ENCODE data around the gene PRDM16.

Gene PRDM16

DNA sequence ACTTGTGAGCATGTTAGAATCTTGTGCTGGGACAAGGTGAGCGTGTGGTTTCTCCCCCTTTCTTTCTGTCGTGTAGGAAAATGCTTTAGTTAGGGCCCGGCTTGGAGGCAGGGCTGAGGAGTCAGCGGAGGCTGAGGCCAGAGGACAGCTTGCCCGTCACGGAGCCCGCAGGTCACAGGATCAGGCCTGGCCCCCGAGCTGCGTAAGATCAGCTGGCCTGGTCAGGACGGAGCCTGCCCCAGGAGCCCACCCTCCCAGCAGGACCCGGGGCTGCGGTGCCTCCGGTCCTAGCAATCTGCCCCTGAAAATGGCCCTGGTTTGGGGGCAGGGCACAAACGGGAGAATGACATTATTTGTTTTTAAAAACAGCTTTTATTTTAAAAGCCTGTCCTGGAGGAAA lies 52.0 kb downstream of the PRDM16 start:
- H3K27me3 ChIP-seq (ENCODE audit: insufficient read depth, insufficient read length), result no peaks in the 10 kb centered on the region
- DNase-seq (ENCODE audit: low read depth, low spot score), result no peak
- no peaks in the 10 kb centered on the region for H3K36me3 ChIP-seq (ENCODE audit: insufficient read depth, insufficient read length, low read length)
- H3K4me1 ChIP-seq (ENCODE audit: insufficient read depth, insufficient read length), result peaks cover 11% of the 10 kb centered on the region
- TF ChIP-seq YY1 (IDR thresholded peaks at IDR 0.05; ENCODE audit: insufficient read depth, insufficient read length) (no peak), ZNF274 (IDR thresholded peaks at IDR 0.05; ENCODE audit: low read depth, low read length) (no peak), SUZ12 (IDR thresholded peaks at IDR 0.05; ENCODE audit: extremely low read depth, insufficient read depth, insufficient read length) (no peak)
- no peak overlapping the region for H3K9ac ChIP-seq (ENCODE audit: insufficient read length, low read depth)
- no peak overlapping the region for H3K4me3 ChIP-seq (ENCODE audit: insufficient read length, low read depth)
- H3K9me3 ChIP-seq (ENCODE audit: insufficient read depth, low read length), result no peaks in the 10 kb centered on the region

DNA sequence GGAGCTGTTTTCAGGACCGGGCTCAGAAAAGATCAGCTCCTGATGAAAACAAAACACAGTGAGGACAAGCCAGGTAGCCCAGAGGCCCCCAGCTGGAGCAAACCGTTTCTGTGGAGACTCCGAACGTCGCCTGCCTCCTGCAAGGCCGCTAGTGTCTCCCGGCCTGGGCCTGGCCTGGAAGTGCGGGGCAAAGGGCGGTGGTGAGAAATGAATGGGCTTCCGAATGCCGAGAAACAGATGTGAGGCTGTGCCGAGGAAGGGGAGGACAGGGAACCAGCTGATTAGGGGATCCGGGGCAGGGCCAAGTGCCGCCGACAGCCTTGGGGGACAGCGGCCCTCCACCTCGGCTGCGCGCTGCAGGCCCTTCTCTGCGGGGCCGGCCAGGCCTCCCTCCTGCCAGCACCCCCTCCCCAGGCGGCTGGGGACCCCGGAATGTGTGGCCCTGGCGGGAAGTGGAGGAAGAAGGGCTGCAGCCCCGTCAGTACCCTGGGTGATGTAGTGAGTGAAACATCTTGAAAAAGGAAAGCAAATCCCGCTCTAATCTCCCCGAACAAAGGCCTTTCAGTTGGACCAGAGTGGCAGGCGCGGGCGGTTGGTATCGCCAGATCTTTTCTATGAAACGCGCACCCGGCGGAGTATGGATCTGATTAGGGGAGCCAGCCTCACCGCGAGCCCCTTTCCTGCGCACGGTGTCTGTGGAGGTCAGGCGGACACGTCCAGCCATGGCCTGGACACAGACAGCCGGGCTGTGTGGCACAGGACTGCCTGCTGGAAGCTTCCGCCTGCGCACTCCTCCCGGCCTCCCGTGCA lies 52.6 kb downstream of the PRDM16 start:
- no peak for DNase-seq (ENCODE audit: low read depth, low spot score)
- Histone ChIP-seq H3K4me3 (ENCODE audit: insufficient read length, low read depth) (no peak overlapping the region), H3K27me3 (ENCODE audit: insufficient read depth, insufficient read length) (no peaks in the 10 kb centered on the region), H3K9ac (ENCODE audit: insufficient read length, low read depth) (no peak overlapping the region), H3K4me1 (ENCODE audit: insufficient read depth, insufficient read length) (peaks cover 11% of the 10 kb centered on the region), H3K36me3 (ENCODE audit: insufficient read depth, insufficient read length, low read length) (no peaks in the 10 kb centered on the region), H3K9me3 (ENCODE audit: insufficient read depth, low read length) (no peaks in the 10 kb centered on the region)
- TF ChIP-seq ZNF274 (IDR thresholded peaks at IDR 0.05; ENCODE audit: low read depth, low read length) (no peak), SUZ12 (IDR thresholded peaks at IDR 0.05; ENCODE audit: extremely low read depth, insufficient read depth, insufficient read length) (no peak), YY1 (IDR thresholded peaks at IDR 0.05; ENCODE audit: insufficient read depth, insufficient read length) (no peak)

DNA sequence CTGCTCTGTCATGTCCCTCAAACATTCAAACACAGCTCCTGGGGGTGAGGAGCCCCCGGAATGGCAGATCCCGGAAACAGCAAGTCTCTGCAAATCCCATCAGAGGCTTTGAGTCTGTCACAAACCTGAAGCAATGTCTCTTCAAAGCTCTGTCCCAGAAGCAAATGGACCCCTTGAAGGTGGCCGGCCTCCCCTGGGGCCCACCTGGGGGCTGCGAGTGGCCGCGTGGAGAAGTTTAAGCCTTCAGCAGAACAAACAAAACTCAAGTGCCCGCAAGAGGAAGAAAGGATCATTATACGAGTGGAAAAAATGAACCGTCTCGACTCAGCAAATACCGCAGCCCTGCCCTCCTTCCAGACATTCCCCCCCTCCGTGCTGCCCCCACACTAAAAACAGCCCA lies 53.3 kb downstream of the PRDM16 start:
- Histone ChIP-seq H3K9ac (ENCODE audit: insufficient read length, low read depth) (no peak overlapping the region), H3K4me1 (ENCODE audit: insufficient read depth, insufficient read length) (peaks cover 13% of the 10 kb centered on the region), H3K36me3 (ENCODE audit: insufficient read depth, insufficient read length, low read length) (no peaks in the 10 kb centered on the region), H3K27me3 (ENCODE audit: insufficient read depth, insufficient read length) (no peaks in the 10 kb centered on the region), H3K9me3 (ENCODE audit: insufficient read depth, low read length) (no peaks in the 10 kb centered on the region), H3K4me3 (ENCODE audit: insufficient read length, low read depth) (no peak overlapping the region)
- no peak for DNase-seq (ENCODE audit: low read depth, low spot score)
- no peak for TF ChIP-seq ZNF274 (IDR thresholded peaks at IDR 0.05; ENCODE audit: low read depth, low read length)
- no peak for TF ChIP-seq YY1 (IDR thresholded peaks at IDR 0.05; ENCODE audit: insufficient read depth, insufficient read length)
- no peak for TF ChIP-seq SUZ12 (IDR thresholded peaks at IDR 0.05; ENCODE audit: extremely low read depth, insufficient read depth, insufficient read length)

DNA sequence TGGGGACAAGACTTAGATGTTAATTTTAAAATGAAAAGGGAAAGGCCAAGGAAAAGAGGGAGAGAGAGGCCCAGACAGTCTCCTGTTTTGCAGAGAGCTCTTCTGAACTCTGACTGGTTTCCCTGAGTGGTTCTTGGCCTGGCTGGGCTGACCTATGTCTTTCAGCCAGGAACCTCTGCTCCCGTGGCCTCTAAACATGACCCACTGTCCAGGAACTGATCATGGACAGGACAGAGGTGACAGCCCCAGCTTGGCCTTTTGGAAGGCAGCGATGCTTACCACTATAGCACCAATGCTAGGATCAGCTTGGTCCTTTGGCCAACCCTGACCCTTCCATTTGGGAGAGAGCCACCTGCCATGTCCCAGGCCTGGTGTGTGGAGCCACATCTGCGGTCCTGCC lies 55.2 kb downstream of the PRDM16 start:
- TF ChIP-seq SUZ12 (IDR thresholded peaks at IDR 0.05; ENCODE audit: extremely low read depth, insufficient read depth, insufficient read length) (no peak), YY1 (IDR thresholded peaks at IDR 0.05; ENCODE audit: insufficient read depth, insufficient read length) (no peak), ZNF274 (IDR thresholded peaks at IDR 0.05; ENCODE audit: low read depth, low read length) (no peak)
- no peak overlapping the region for H3K9ac ChIP-seq (ENCODE audit: insufficient read length, low read depth)
- H3K36me3 ChIP-seq (ENCODE audit: insufficient read depth, insufficient read length, low read length), result no peaks in the 10 kb centered on the region
- no peaks in the 10 kb centered on the region for H3K9me3 ChIP-seq (ENCODE audit: insufficient read depth, low read length)
- H3K4me1 ChIP-seq (ENCODE audit: insufficient read depth, insufficient read length), result peaks cover 10% of the 10 kb centered on the region
- no peak for DNase-seq (ENCODE audit: low read depth, low spot score)
- no peaks in the 10 kb centered on the region for H3K27me3 ChIP-seq (ENCODE audit: insufficient read depth, insufficient read length)
- H3K4me3 ChIP-seq (ENCODE audit: insufficient read length, low read depth), result no peak overlapping the region

DNA sequence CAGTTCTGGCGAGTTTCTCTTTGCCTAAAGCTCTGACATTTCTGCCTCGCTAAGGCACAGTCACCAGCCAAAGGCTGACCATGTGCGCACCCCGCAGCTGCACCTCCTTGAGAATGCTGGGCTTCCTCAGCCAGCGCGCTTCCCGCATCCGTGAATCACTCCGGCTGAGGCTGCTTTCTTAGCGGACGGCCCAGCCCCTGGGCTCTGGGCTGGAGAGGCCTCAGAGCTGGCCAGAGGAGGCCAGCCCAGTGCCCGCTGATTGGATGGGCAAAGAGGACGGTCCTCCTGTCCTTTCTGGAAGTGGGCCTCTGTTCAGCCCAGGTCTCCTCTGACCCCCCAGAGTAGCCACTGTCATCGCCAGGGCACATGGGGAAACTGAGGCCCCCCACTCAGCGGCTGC lies 56.1 kb downstream of the PRDM16 start:
- Histone ChIP-seq H3K4me1 (ENCODE audit: insufficient read depth, insufficient read length) (peaks cover 10% of the 10 kb centered on the region), H3K4me3 (ENCODE audit: insufficient read length, low read depth) (no peak overlapping the region), H3K9me3 (ENCODE audit: insufficient read depth, low read length) (no peaks in the 10 kb centered on the region), H3K9ac (ENCODE audit: insufficient read length, low read depth) (no peak overlapping the region), H3K27me3 (ENCODE audit: insufficient read depth, insufficient read length) (no peaks in the 10 kb centered on the region), H3K36me3 (ENCODE audit: insufficient read depth, insufficient read length, low read length) (no peaks in the 10 kb centered on the region)
- DNase-seq (ENCODE audit: low read depth, low spot score), result no peak
- TF ChIP-seq YY1 (IDR thresholded peaks at IDR 0.05; ENCODE audit: insufficient read depth, insufficient read length), result no peak
- TF ChIP-seq SUZ12 (IDR thresholded peaks at IDR 0.05; ENCODE audit: extremely low read depth, insufficient read depth, insufficient read length), result no peak
- no peak for TF ChIP-seq ZNF274 (IDR thresholded peaks at IDR 0.05; ENCODE audit: low read depth, low read length)

DNA sequence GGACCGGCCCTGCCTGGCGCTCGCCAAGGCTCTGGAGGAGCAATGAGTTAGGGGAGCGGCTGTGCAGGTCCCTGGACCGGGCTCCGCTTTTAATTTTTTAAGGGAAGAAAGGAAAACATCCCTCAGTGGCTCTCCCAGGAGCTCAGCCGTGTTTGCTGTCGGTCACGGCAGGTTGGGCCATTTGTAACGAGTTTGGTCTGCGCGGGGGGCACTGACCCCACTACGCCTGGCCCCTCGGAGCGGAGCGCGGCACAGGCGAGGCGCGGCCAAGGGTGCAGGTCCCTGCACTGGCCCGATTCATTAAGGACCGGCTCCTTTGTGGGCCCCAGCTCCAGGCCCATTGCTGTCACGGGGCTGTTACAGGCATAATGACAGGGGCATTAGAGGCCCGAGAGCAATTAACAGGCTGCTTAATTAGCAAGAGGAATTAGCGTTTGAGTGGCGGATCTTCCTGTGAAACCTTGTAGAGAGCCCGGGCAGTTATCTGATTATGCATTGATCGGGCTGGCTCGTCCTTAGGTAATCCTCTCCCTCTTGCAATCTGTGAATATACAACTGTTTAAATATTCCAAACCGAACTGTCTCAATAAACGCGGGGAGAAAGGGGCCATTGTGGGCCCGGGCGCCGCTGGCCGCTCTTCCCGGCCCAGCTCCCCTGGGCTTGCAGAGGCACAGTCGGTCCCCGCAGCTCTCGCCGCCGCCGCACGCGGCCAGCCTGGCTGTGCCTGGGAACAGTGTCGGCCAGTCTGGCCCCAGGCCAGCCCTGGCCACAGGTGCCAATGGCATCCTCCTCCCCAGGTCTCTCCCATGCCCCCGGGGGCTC lies 56.8 kb downstream of the PRDM16 start:
- Histone ChIP-seq H3K9ac (ENCODE audit: insufficient read length, low read depth) (peak overlapping the region; percentile 1), H3K4me1 (ENCODE audit: insufficient read depth, insufficient read length) (peaks cover 8% of the 10 kb centered on the region), H3K4me3 (ENCODE audit: insufficient read length, low read depth) (no peak overlapping the region), H3K9me3 (ENCODE audit: insufficient read depth, low read length) (no peaks in the 10 kb centered on the region), H3K27me3 (ENCODE audit: insufficient read depth, insufficient read length) (no peaks in the 10 kb centered on the region), H3K36me3 (ENCODE audit: insufficient read depth, insufficient read length, low read length) (no peaks in the 10 kb centered on the region)
- TF ChIP-seq ZNF274 (IDR thresholded peaks at IDR 0.05; ENCODE audit: low read depth, low read length) (no peak), YY1 (IDR thresholded peaks at IDR 0.05; ENCODE audit: insufficient read depth, insufficient read length) (no peak), SUZ12 (IDR thresholded peaks at IDR 0.05; ENCODE audit: extremely low read depth, insufficient read depth, insufficient read length) (no peak)
- no peak for DNase-seq (ENCODE audit: low read depth, low spot score)
